ENCODE data around the gene KRT4. TPM values are rescaled to one million over a fixed set of nuclear protein-coding genes. Genes with fewer than 3 reads are reported as not detected.

The KRT4 gene
- polyA plus RNA-seq, 3 donors: 0.45 to 20.6 (median 1.2) TPM

- 69 to 83% (median 79%) methylated on average over 6 of the region's 6 CpGs for WGBS, 3 donors
These were observed 24.1 kb upstream of the KRT4 start for GRCh38 chr12:52837781-52838608.

GRCh38 chr12:52837413-52837741, 23.5 kb upstream of the KRT4 start:
- WGBS, 3 donors: 68 to 82% (median 78%) methylated on average over 9 of the region's 9 CpGs
- no peak overlapping the region for H3K27ac ChIP-seq (ENCODE audit: low read depth, low read length)

More at GRCh38 chr12:52837781-52838608, 24.1 kb upstream of the KRT4 start:
- no peak overlapping the region for H3K27ac ChIP-seq (ENCODE audit: low read depth, low read length)

- no peak overlapping the region for H3K27ac ChIP-seq (ENCODE audit: low read depth, low read length)
- 79 to 90% (median 85%) methylated on average over 9 of the region's 9 CpGs for WGBS, 3 donors
These were observed 22.8 kb upstream of the KRT4 start for GRCh38 chr12:52836491-52837412.

GRCh38 chr12:52836042-52836466, 22.1 kb upstream of the KRT4 start:
- WGBS, 3 donors: 59 to 75% (median 62%) methylated on average over 7 of the region's 7 CpGs
- no peak overlapping the region for H3K27ac ChIP-seq (ENCODE audit: low read depth, low read length)

- 63 to 81% (median 79%) methylated on average over 15 of the region's 15 CpGs for WGBS, 3 donors
- no peak overlapping the region for H3K27ac ChIP-seq (ENCODE audit: low read depth, low read length)
These were observed 21.5 kb upstream of the KRT4 start for GRCh38 chr12:52835271-52836041.

- WGBS, 3 donors: 57 to 73% (median 70%) methylated on average over 4 of the region's 4 CpGs
- no peak overlapping the region for H3K27ac ChIP-seq (ENCODE audit: low read depth, low read length)
These were observed 20.7 kb upstream of the KRT4 start for GRCh38 chr12:52834727-52835001.

- no peak within 1 kb of the TSS for H3K27ac ChIP-seq (ENCODE audit: low read depth, low read length)
- 85 to 90% (median 88%) methylated on average over 21 to 22 of the region's 22 CpGs for WGBS, 3 donors
These were observed 20.2 kb upstream of the KRT4 start, which contains the start of gene KRT79 for GRCh38 chr12:52833922-52834726. Gene KRT79 (minus strand): TSS chr12:52834311. CDS start chr12:52834260, 51 bp downstream.

- WGBS, 3 donors: 89 to 94% (median 94%) methylated on average over 20 of the region's 20 CpGs
- H3K27ac ChIP-seq (ENCODE audit: low read depth, low read length): no peak overlapping the region
These were observed 19.3 kb upstream of the KRT4 start for GRCh38 chr12:52832985-52833905.

GRCh38 chr12:52832451-52832850, 18.5 kb upstream of the KRT4 start:
- WGBS, 3 donors: 68 to 75% (median 71%) methylated on average over 3 of the region's 3 CpGs
- no peak overlapping the region for H3K27ac ChIP-seq (ENCODE audit: low read depth, low read length)

- WGBS, 3 donors: 83 to 89% (median 84%) methylated on average over 7 of the region's 7 CpGs
- no peak overlapping the region for H3K27ac ChIP-seq (ENCODE audit: low read depth, low read length)
These were observed 17.3 kb upstream of the KRT4 start for GRCh38 chr12:52831251-52831650.

- 67 to 83% (median 80%) methylated on average over 8 of the region's 8 CpGs for WGBS, 3 donors
- H3K27ac ChIP-seq (ENCODE audit: low read depth, low read length): no peak overlapping the region
These were observed 16.3 kb upstream of the KRT4 start for GRCh38 chr12:52829986-52830770.

- no peak overlapping the region for H3K27ac ChIP-seq (ENCODE audit: low read depth, low read length)
- WGBS, 3 donors: 11 to 21% (median 16%) methylated on average over 2 of the region's 2 CpGs
These were observed 14.7 kb upstream of the KRT4 start for GRCh38 chr12:52828591-52829021.

- no peak overlapping the region for H3K27ac ChIP-seq (ENCODE audit: low read depth, low read length)
These were observed 14.2 kb upstream of the KRT4 start for GRCh38 chr12:52828156-52828555.

GRCh38 chr12:52827499-52828090, 13.7 kb upstream of the KRT4 start:
- 71 to 85% (median 81%) methylated on average over 6 of the region's 6 CpGs for WGBS, 3 donors

GRCh38 chr12:52826611-52827498, 12.9 kb upstream of the KRT4 start:
- H3K27ac ChIP-seq (ENCODE audit: low read depth, low read length): no peak overlapping the region

More at GRCh38 chr12:52827499-52828090, 13.7 kb upstream of the KRT4 start:
- no peak overlapping the region for H3K27ac ChIP-seq (ENCODE audit: low read depth, low read length)

More at GRCh38 chr12:52826611-52827498, 12.9 kb upstream of the KRT4 start:
- WGBS, 3 donors: 82 to 96% (median 93%) methylated on average over 11 of the region's 11 CpGs

Data from adipose tissue (tissue), 3 donors.